MM.1S (cell line): ENCODE results near the gene SCGB2B2.

ENCODE experiments used
- DNase-seq: peaks from one replicate; pipeline ENCODE4 v3.0.0-alpha.2; 2015
- H2AFZ ChIP-seq: fragments of 300-600 bp; sonication (generic); 2 replicates; pipeline ENCODE4 v1.6.0; 2016; ENCODE audit warnings: antibody characterized with exemption, low read length
- H3F3A ChIP-seq: fragments of 300-600 bp; sonication (generic); 2 replicates; pipeline ENCODE4 v1.6.1; 2016; ENCODE audit warnings: mild to moderate bottlenecking, antibody characterized with exemption, low read length, moderate library complexity, mixed read lengths; ENCODE audit not compliant: insufficient read depth
- H3K27ac ChIP-seq: fragments of 300-600 bp; sonication (generic); 2 replicates; pipeline ENCODE4 v1.5.1; 2016; ENCODE audit warnings: mild to moderate bottlenecking, low read length
- H3K27me3 ChIP-seq: fragments of 300-600 bp; sonication (generic); replicated peaks from 2 replicates; pipeline ENCODE4 v1.6.0; 2016; ENCODE audit warnings: low read length; ENCODE audit not compliant: insufficient read depth
- H3K36me3 ChIP-seq: fragments of 300-600 bp; sonication (generic); replicated peaks from 2 replicates; pipeline ENCODE4 v1.6.1; 2016; ENCODE audit warnings: mild to moderate bottlenecking, low read length, mixed read lengths; ENCODE audit not compliant: insufficient read depth
- H3K4me1 ChIP-seq: fragments of 300-600 bp; sonication (generic); 2 replicates; pipeline ENCODE4 v1.6.1; 2016; ENCODE audit warnings: low read length, mixed read lengths
- H3K4me2 ChIP-seq: fragments of 300-600 bp; sonication (generic); 2 replicates; pipeline ENCODE4 v1.6.0; 2016; ENCODE audit warnings: low read depth, low read length
- H3K4me3 ChIP-seq: fragments of 300-600 bp; sonication (generic); 2 replicates; pipeline ENCODE4 v1.5.1; 2016; ENCODE audit warnings: low read length, mixed read lengths
- H3K79me2 ChIP-seq: fragments of 300-600 bp; sonication (generic); 2 replicates; pipeline ENCODE4 v1.6.1; 2016; ENCODE audit warnings: mixed run types, low read length, mixed read lengths
- H3K9ac ChIP-seq: fragments of 300-600 bp; sonication (generic); 2 replicates; pipeline ENCODE4 v1.6.1; 2016; ENCODE audit warnings: low read length, mixed read lengths
- H3K9me2 ChIP-seq: fragments of 300-600 bp; sonication (generic); replicated peaks from 2 replicates; pipeline ENCODE4 v1.6.1; 2016; ENCODE audit warnings: mild to moderate bottlenecking, low read length, mixed read lengths; ENCODE audit not compliant: insufficient read depth
- H3K9me3 ChIP-seq: fragments of 300-600 bp; sonication (generic); replicated peaks from 2 replicates; pipeline ENCODE4 v1.6.1; 2016; ENCODE audit warnings: mild to moderate bottlenecking, low read length, mixed read lengths; ENCODE audit not compliant: insufficient read depth
- H4K20me1 ChIP-seq: fragments of 300-600 bp; sonication (generic); 2 replicates; pipeline ENCODE4 v1.6.1; 2016; ENCODE audit warnings: mild to moderate bottlenecking, low read length, moderate library complexity, mixed read lengths; ENCODE audit not compliant: insufficient read depth
- EZH2 ChIP-seq: fragments of 300-600 bp; sonication (generic); optimal IDR thresholded peaks from 2 replicates; pipeline ENCODE3; 2017; ENCODE audit warnings: low read depth, mild to moderate bottlenecking, antibody characterized with exemption, low read length, mixed read lengths
- EZH2phosphoT487 ChIP-seq: fragments of 300-600 bp; sonication (generic); IDR thresholded peaks from 2 replicates; pipeline ENCODE4 v1.6.1; 2018; ENCODE audit warnings: antibody characterized with exemption, low read length
- TF ChIP-seq, protein P1 (sequence below): fragments of 300-600 bp; sonication (generic); IDR thresholded peaks from 2 replicates; pipeline ENCODE4 v1.5.1; 2016; ENCODE audit warnings: antibody characterized with exemption, low read length, mixed read lengths

The SCGB2B2 gene

GRCh38 chr19:34677386-34678084 is 576 bp upstream of the SCGB2B2 start, which contains the start of gene ZNF302:
Gene ZNF302 (plus strand): TSS chr19:34677678. CDS start chr19:34678805, 1,127 bp downstream.
- H3K27ac ChIP-seq: peak within 1 kb of the TSS; percentile 83
- H2AFZ ChIP-seq: peak within 1 kb of the TSS; percentile 97
- TF ChIP-seq EZH2phosphoT487: no peak
- TF ChIP-seq, protein P1, sequence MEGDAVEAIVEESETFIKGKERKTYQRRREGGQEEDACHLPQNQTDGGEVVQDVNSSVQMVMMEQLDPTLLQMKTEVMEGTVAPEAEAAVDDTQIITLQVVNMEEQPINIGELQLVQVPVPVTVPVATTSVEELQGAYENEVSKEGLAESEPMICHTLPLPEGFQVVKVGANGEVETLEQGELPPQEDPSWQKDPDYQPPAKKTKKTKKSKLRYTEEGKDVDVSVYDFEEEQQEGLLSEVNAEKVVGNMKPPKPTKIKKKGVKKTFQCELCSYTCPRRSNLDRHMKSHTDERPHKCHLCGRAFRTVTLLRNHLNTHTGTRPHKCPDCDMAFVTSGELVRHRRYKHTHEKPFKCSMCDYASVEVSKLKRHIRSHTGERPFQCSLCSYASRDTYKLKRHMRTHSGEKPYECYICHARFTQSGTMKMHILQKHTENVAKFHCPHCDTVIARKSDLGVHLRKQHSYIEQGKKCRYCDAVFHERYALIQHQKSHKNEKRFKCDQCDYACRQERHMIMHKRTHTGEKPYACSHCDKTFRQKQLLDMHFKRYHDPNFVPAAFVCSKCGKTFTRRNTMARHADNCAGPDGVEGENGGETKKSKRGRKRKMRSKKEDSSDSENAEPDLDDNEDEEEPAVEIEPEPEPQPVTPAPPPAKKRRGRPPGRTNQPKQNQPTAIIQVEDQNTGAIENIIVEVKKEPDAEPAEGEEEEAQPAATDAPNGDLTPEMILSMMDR: no peak
- no peaks in the 10 kb centered on the region for H3K27me3 ChIP-seq
- peak; percentile 98 for DNase-seq
- H3K36me3 ChIP-seq: no peaks in the 10 kb centered on the region
- no peaks in the 10 kb centered on the region for H3K9me3 ChIP-seq
- H3K9ac ChIP-seq: peak within 1 kb of the TSS; percentile 84
- H3K79me2 ChIP-seq: no peaks in the 10 kb centered on the region
- H3K4me1 ChIP-seq: no peaks in the 10 kb centered on the region
- no peaks in the 10 kb centered on the region for H3F3A ChIP-seq
- no peaks in the 10 kb centered on the region for H4K20me1 ChIP-seq
- peak within 1 kb of the TSS; percentile 90 for H3K4me2 ChIP-seq
- peak within 1 kb of the TSS; percentile 91 for H3K4me3 ChIP-seq
- H3K9me2 ChIP-seq: no peaks in the 10 kb centered on the region

GRCh38 chr19:34675919-34676318 is 1.0 kb downstream of the SCGB2B2 start:
- no peaks in the 10 kb centered on the region for H3K36me3 ChIP-seq
- no peaks in the 10 kb centered on the region for H3K4me1 ChIP-seq
- H3K9ac ChIP-seq: no peak overlapping the region
- H4K20me1 ChIP-seq: no peaks in the 10 kb centered on the region
- no peaks in the 10 kb centered on the region for H3K27me3 ChIP-seq
- H3K9me2 ChIP-seq: no peaks in the 10 kb centered on the region
- H3K4me2 ChIP-seq: no peak overlapping the region
- TF ChIP-seq EZH2 (no peak), EZH2phosphoT487 (no peak)
- TF ChIP-seq, protein P1: no peak
- H3K4me3 ChIP-seq: no peak overlapping the region
- no peak for DNase-seq
- H3K27ac ChIP-seq: no peak overlapping the region
- H3K79me2 ChIP-seq: no peaks in the 10 kb centered on the region
- no peaks in the 10 kb centered on the region for H3K9me3 ChIP-seq
- H2AFZ ChIP-seq: no peak overlapping the region
- no peaks in the 10 kb centered on the region for H3F3A ChIP-seq

GRCh38 chr19:34675250-34675649 is 1.7 kb downstream of the SCGB2B2 start:
- H2AFZ ChIP-seq: no peak overlapping the region
- no peaks in the 10 kb centered on the region for H3K36me3 ChIP-seq
- no peaks in the 10 kb centered on the region for H3K9me2 ChIP-seq
- H3K9ac ChIP-seq: no peak overlapping the region
- no peaks in the 10 kb centered on the region for H3K4me1 ChIP-seq
- H3F3A ChIP-seq: no peaks in the 10 kb centered on the region
- no peak overlapping the region for H3K4me2 ChIP-seq
- H3K4me3 ChIP-seq: no peak overlapping the region
- H3K27me3 ChIP-seq: no peaks in the 10 kb centered on the region
- no peaks in the 10 kb centered on the region for H3K79me2 ChIP-seq
- H3K9me3 ChIP-seq: no peaks in the 10 kb centered on the region
- no peaks in the 10 kb centered on the region for H4K20me1 ChIP-seq
- H3K27ac ChIP-seq: no peak overlapping the region
- TF ChIP-seq EZH2: no peak
- TF ChIP-seq EZH2phosphoT487: no peak
- TF ChIP-seq, protein P1: no peak
- no peak for DNase-seq
